K562 (cell line): ENCODE data around the gene BCCIP. TPM values are rescaled to one million over a fixed set of nuclear protein-coding genes. Genes with fewer than 3 reads are reported as not detected.

ENCODE experiments used
- ATAC-seq: fragments of 200-7000 bp; cut with Tn5 transposase; 3 replicates; pipeline ENCODE4 v1.9.1; 2020; ENCODE audit warnings: moderate library complexity
- Bru-seq: library from RNA; stranded (reverse); fragments of 400-500 nt; gene quantifications from one replicate; lab custom pipeline; 2021; lab: Mats Ljungman, UMichigan
- BruChase-seq, 2 experiments: library from RNA; stranded (reverse); fragments of 400-500 nt; gene quantifications; one replicate each; lab custom pipeline; 2021; lab: Mats Ljungman, UMichigan
- BruUV-seq: library from RNA; stranded (reverse); fragments of 400-500 nt; replicated peaks from 2 replicates; lab custom pipeline; 2021; lab: Mats Ljungman, UMichigan
- CTCF ChIA-PET: fragments of 300-600 bp; formaldehyde crosslinking; extraction: SDS; loops from one replicate; lab custom pipeline; 2021; ENCODE audit warnings: low intra/inter-chr PET ratio; lab: Yijun Ruan, JAX
- POLR2A ChIA-PET: fragments of 300-600, 350-650 bp; sonication (Branson Sonifier 250); formaldehyde crosslinking; extraction: SDS; loops from one replicate; lab custom pipeline; 2021; ENCODE audit warnings: antibody characterized with exemption, inconsistent platforms; lab: Yijun Ruan, JAX
- DNase-seq, 4 experiments: peaks; one replicate each; pipeline versions ENCODE4 v3.0.0 to v3.0.0-alpha.2; 2011 to 2018; ENCODE audit warnings: low spot score in 3 of 4, mixed read lengths in 3 of 4; ENCODE audit errors: extremely low read depth in 1 of 4
- FAIRE-seq: peaks from 2 replicates; lab custom pipeline; 2011; peaks lifted over from hg19 to GRCh38; lab: Jason Lieb, UNC
- H2AFZ ChIP-seq: 2 replicates; pipeline ENCODE4 v1.6.0; 2011; ENCODE audit warnings: low read depth, low read length, control low read depth, inconsistent platforms
- H3K27ac ChIP-seq: fragments of 200-600 bp; 3 replicates; pipeline ENCODE4 v1.8.0; 2011; ENCODE audit warnings: low read depth, mild to moderate bottlenecking, control low read depth, inconsistent platforms, low read length, moderate library complexity, mixed read lengths; ENCODE audit errors: extremely low read depth
- H3K27me3 ChIP-seq, 2 experiments: fragments of 300-600 bp in 1 of 2; 2 replicates in 1 of 2; 3 replicates in 1 of 2; pipeline versions ENCODE4 v1.6.0 to v1.8.0; 2011; ENCODE audit warnings: inconsistent platforms in 2 of 2, low read length in 2 of 2, mild to moderate bottlenecking in 1 of 2, mixed read lengths in 1 of 2, moderate library complexity in 1 of 2; ENCODE audit not compliant: control insufficient read depth in 2 of 2, insufficient read depth in 2 of 2
- H3K36me3 ChIP-seq: fragments of 300-600 bp; 3 replicates; pipeline ENCODE4 v1.8.0; 2011; ENCODE audit warnings: mild to moderate bottlenecking, low read length, inconsistent platforms; ENCODE audit not compliant: control insufficient read depth, insufficient read depth
- H3K4me1 ChIP-seq, 2 experiments: fragments of 200-600 bp in 1 of 2; replicated peaks in 1 of 2; 2 replicates in 1 of 2; 3 replicates in 1 of 2; pipeline versions ENCODE4 v1.5.1 to v1.8.0; 2011; ENCODE audit warnings: inconsistent platforms in 2 of 2, low read length in 2 of 2, mild to moderate bottlenecking in 1 of 2, mixed read lengths in 1 of 2, moderate library complexity in 1 of 2; ENCODE audit not compliant: control insufficient read depth in 2 of 2, insufficient read depth in 2 of 2
- H3K4me2 ChIP-seq: 2 replicates; pipeline ENCODE4 v1.6.1; 2011; ENCODE audit warnings: low read length, control low read depth, inconsistent platforms, mixed read lengths; ENCODE audit not compliant: insufficient read depth
- H3K4me3 ChIP-seq: fragments of 200-600 bp; sonication (generic), shearing (Covaris generic); 2 replicates; pipeline ENCODE4 v1.5.1; 2016; ENCODE audit warnings: control low read depth, inconsistent platforms
- H3K79me2 ChIP-seq: fragments of 200-600 bp; 3 replicates; pipeline ENCODE4 v1.8.0; 2011; ENCODE audit warnings: low read length, inconsistent platforms; ENCODE audit not compliant: control insufficient read depth, insufficient read depth
- H3K9ac ChIP-seq, 2 experiments: 2 replicates each; pipeline versions ENCODE4 v1.6.0 to v1.6.1; 2011; ENCODE audit warnings: low read depth in 2 of 2, low read length in 2 of 2, control low read depth in 1 of 2, inconsistent platforms in 1 of 2, mild to moderate bottlenecking in 1 of 2, mixed read lengths in 1 of 2; ENCODE audit not compliant: insufficient read depth in 1 of 2
- H3K9me1 ChIP-seq: one replicate; pipeline ENCODE4 v1.6.0; 2011; ENCODE audit warnings: inconsistent platforms, mild to moderate bottlenecking, low read length, moderate library complexity; ENCODE audit not compliant: control insufficient read depth, insufficient read depth
- H3K9me3 ChIP-seq: replicated peaks from 2 replicates; pipeline ENCODE4 v1.5.1; 2011; ENCODE audit warnings: low read depth, low read length, inconsistent platforms; ENCODE audit not compliant: control insufficient read depth, insufficient read depth
- H4K20me1 ChIP-seq: replicated peaks from 2 replicates; pipeline ENCODE4 v1.6.1; 2011; ENCODE audit warnings: low read length, inconsistent platforms, mixed read lengths; ENCODE audit not compliant: control insufficient read depth, insufficient read depth
- CREBBP ChIP-seq: IDR thresholded peaks from one replicate; pipeline ENCODE4 v1.6.1; 2012; ENCODE audit warnings: low read depth, mild to moderate bottlenecking, control low read depth, inconsistent platforms, low read length
- HMG20B ChIP-seq: fragments of 250-450 bp; sonication (Bioruptor Pico); IDR thresholded peaks from 2 replicates; pipeline ENCODE4 v1.5.0; 2021; ENCODE audit warnings: mild to moderate bottlenecking
- MNT ChIP-seq, 2 experiments: fragments of 450-650 bp; conservative IDR thresholded peaks; 2 replicates each; pipeline ENCODE4 v1.6.1; 2017; ENCODE audit warnings: mild to moderate bottlenecking in 2 of 2, moderate library complexity in 2 of 2
- NFE2L1 ChIP-seq: fragments of 450-650 bp; IDR thresholded peaks from 2 replicates; pipeline ENCODE4 v1.6.1; 2016; ENCODE audit warnings: missing genetic modification characterization, low read depth, mild to moderate bottlenecking, missing compliant biosample characterization, moderate library complexity, borderline replicate concordance
- RCOR1 ChIP-seq, 2 experiments: IDR thresholded peaks; 2 replicates each; pipeline ENCODE4 v1.6.1; 2012; ENCODE audit warnings: low read depth in 2 of 2, low read length in 2 of 2, borderline replicate concordance in 1 of 2, improper control_type of control experiment in 1 of 2
- TEAD1 ChIP-seq, 2 experiments: fragments of 450-650 bp in 1 of 2; sonication (generic) in 1 of 2; formaldehyde crosslinking; IDR thresholded peaks; 2 replicates each; pipeline versions ENCODE4 v1.4.0 to v1.8.0; 2020 to 2022; ENCODE audit warnings: mild to moderate bottlenecking in 2 of 2, missing genetic modification reagents in 1 of 2
- YY1 ChIP-seq, 3 experiments: IDR thresholded peaks; 2 replicates each; pipeline ENCODE4 v1.6.1; 2011; ENCODE audit warnings: low read length in 2 of 3, mild to moderate bottlenecking in 2 of 3, moderate library complexity in 2 of 3, borderline replicate concordance in 1 of 3, control low read depth in 1 of 3, low read depth in 1 of 3; ENCODE audit not compliant: insufficient read depth in 3 of 3, insufficient replicate concordance in 2 of 3, control insufficient read depth in 1 of 3, insufficient read length in 1 of 3; ENCODE audit errors: extremely low read depth in 1 of 3
- ZNF316 ChIP-seq: fragments of 450-650 bp; IDR thresholded peaks from 2 replicates; pipeline ENCODE4 v1.6.1; 2016
- ZNF551 ChIP-seq: fragments of 250-450 bp; sonication (Bioruptor Pico); IDR thresholded peaks from 2 replicates; pipeline ENCODE4 v1.5.0; 2021; ENCODE audit warnings: mild to moderate bottlenecking, moderate library complexity
- ZNF57 ChIP-seq: fragments of 450-650 bp; formaldehyde crosslinking; IDR thresholded peaks from 2 replicates; pipeline ENCODE4 v1.4.0; 2020; ENCODE audit warnings: mild to moderate bottlenecking, moderate library complexity
- WGBS: fragments of 100-300 bp; shearing (Covaris generic); methylation state at CpG from one replicate; pipeline ENCODE4 v1.1.6; 2016; ENCODE audit warnings: low coverage, mixed read lengths; ENCODE audit not compliant: insufficient coverage; ENCODE audit errors: missing lambda C conversion rate; 5-methylcytosine and 5-hydroxymethylcytosine counted together
- in situ Hi-C: fragments of 300-500 bp; cut with MboI; formaldehyde crosslinking; loops from 4 replicates; pipeline ENCODE4 v1.15.0; 2018; ENCODE audit warnings: inconsistent platforms, mixed read lengths
- intact Hi-C: fragments of 100-400 bp; cut with micrococcal nuclease; formaldehyde crosslinking; loops from 2 replicates; pipeline ENCODE4 v1.14.2; 2022
- long read RNA-seq, 3 experiments: library from polyadenylated mRNA in 2 of 3; library from RNA in 1 of 3; unstranded in 2 of 3; stranded (forward) in 1 of 3; transcript quantifications; one replicate each; pipeline ENCODE4 v2.0.0, GENCODE V29; 2019 to 2022
- polyA minus RNA-seq, 3 experiments: library from RNA; depleted of rRNA, polyadenylated mRNA; stranded (reverse); fragments of >200 nt; gene quantifications; 2 replicates each; pipeline ENCODE4 v1.2.3, GENCODE V29; 2011
- polyA plus RNA-seq, 8 experiments: library from polyadenylated mRNA; depleted of rRNA in 4 of 8; stranded (reverse) in 5 of 8; unstranded in 3 of 8; fragments of >200 nt; fragmentation: Nextera tagmentation in 2 of 8; fragmentation: Illumina TruSeq in 1 of 8; extraction: Ambion mirVana in 2 of 8; extraction: Trizol in 1 of 8; gene quantifications; 2 replicates each; pipeline versions ENCODE4 v1.2.1 to v1.2.3, GENCODE V29; 2011 to 2014; ENCODE audit warnings: inconsistent platforms in 1 of 8, missing spikeins in 1 of 8
- total RNA-seq, 7 experiments: library from RNA; depleted of rRNA in 6 of 7; stranded (reverse); fragments of >200 nt in 6 of 7; fragmentation: Illumina TruSeq in 2 of 7; extraction: Trizol in 2 of 7; gene quantifications; 2 replicates each; pipeline versions ENCODE4 v1.2.1 to v1.2.3, GENCODE V29; 2011 to 2021; ENCODE audit warnings: low replicate concordance in 1 of 7

The BCCIP gene
- total RNA-seq (2011; cell fraction: chromatin; rRNA removed; ENCODE audit: low replicate concordance) = 25.5 and 70.4 TPM in 2 replicates
- total RNA-seq (2011; cell fraction: nucleolus; rRNA removed) = 19.0 and 19.3 TPM in 2 replicates
- 39.4 and 41.1 TPM in 2 replicates for total RNA-seq (2011; cell fraction: nucleoplasm; rRNA removed)
- 95.1 and 113 TPM in 2 replicates for total RNA-seq (2014; rRNA removed)
- total RNA-seq (2014; rRNA removed; fragmentation: Illumina TruSeq; extraction: Trizol) = 163 and 182 TPM in 2 replicates
- total RNA-seq (2015; rRNA removed; fragmentation: Illumina TruSeq; extraction: Trizol) = 126 and 145 TPM in 2 replicates
- 118 TPM in 2 replicates for total RNA-seq (2021)
- polyA plus RNA-seq (2011; rRNA removed) = 84.5 and 134 TPM in 2 replicates
- polyA plus RNA-seq (2011; cell fraction: cytosol; rRNA removed) = 15.5 and 31.5 TPM in 2 replicates
- polyA plus RNA-seq (2011; cell fraction: nucleus; rRNA removed) = 21.5 and 29.9 TPM in 2 replicates
- 47.4 and 103 TPM in 2 replicates for polyA plus RNA-seq (2012)
- polyA plus RNA-seq (2014; fragmentation: Illumina TruSeq; extraction: Trizol) = 151 and 183 TPM in 2 replicates
- 100 to 1,000 TPM; 169 to 204 TPM for polyA plus RNA-seq (2014; fragmentation: Nextera tagmentation; extraction: Ambion mirVana)
- 146 and 176 TPM in 2 replicates for polyA plus RNA-seq (2014; rRNA removed)
- polyA minus RNA-seq (2011; rRNA and poly(A)+ RNA removed) = 76.7 and 84.5 TPM in 2 replicates
- polyA minus RNA-seq (2011; cell fraction: cytosol; rRNA and poly(A)+ RNA removed) = 21.6 and 32.6 TPM in 2 replicates
- polyA minus RNA-seq (2011; cell fraction: nucleus; rRNA and poly(A)+ RNA removed) = 28.8 and 53.0 TPM in 2 replicates
- Bru-seq, nascent RNA = percentile 87 among the genes with signal in this experiment
- BruChase-seq, experiment 1, labeled RNA remaining after a 2-hour chase = percentile 86 among the genes with signal in this experiment
- BruChase-seq, experiment 2, labeled RNA remaining after a 6-hour chase = percentile 85 among the genes with signal in this experiment
- long read RNA-seq, experiment 1, transcript BCCIP-202 (7 exons, 2,337 nt) = major isoform, 224 of 620 reads
- long read RNA-seq, experiment 1, transcript BCCIP-203 (8 exons, 1,433 nt) = minor isoform, 122 of 620 reads
- long read RNA-seq, experiment 1, transcript BCCIP-201 (7 exons, 1,236 nt) = minor isoform, 169 of 620 reads
- long read RNA-seq, experiment 1, partial matches to known transcripts = 63 of 620 reads
- long read RNA-seq, experiment 1, other reads (novel, unspliced or antisense) = 42 of 620 reads
- long read RNA-seq, experiment 2, transcript BCCIP-203 (8 exons, 1,433 nt) = minor isoform, 26 of 178 reads
- long read RNA-seq, experiment 2, transcript BCCIP-202 (7 exons, 2,337 nt) = minor isoform, 13 of 178 reads
- long read RNA-seq, experiment 2, transcript BCCIP-201 (7 exons, 1,236 nt) = major isoform, 85 of 178 reads
- long read RNA-seq, experiment 2, partial matches to known transcripts = 19 of 178 reads
- long read RNA-seq, experiment 2, other reads (novel, unspliced or antisense) = 35 of 178 reads
- long read RNA-seq, experiment 3, transcript BCCIP-202 (7 exons, 2,337 nt) = minor isoform, 49 of 195 reads
- long read RNA-seq, experiment 3, transcript BCCIP-201 (7 exons, 1,236 nt) = major isoform, 75 of 195 reads
- long read RNA-seq, experiment 3, transcript BCCIP-203 (8 exons, 1,433 nt) = minor isoform, 46 of 195 reads
- long read RNA-seq, experiment 3, partial matches to known transcripts = 13 of 195 reads
- long read RNA-seq, experiment 3, other reads (novel, unspliced or antisense) = 12 of 195 reads

- peak within 1 kb of the TSS; percentile 72 for H3K4me2 ChIP-seq
- ChIA-PET POLR2A (interaction anchor here (0.5 kb wide), 1 partner anchor 32 kb away, joined by 3 read pairs; no protein-coding TSS in a partner anchor), CTCF (no interaction called here)
- ATAC-seq = peak; percentile 73
- no peaks in the 10 kb centered on the region for H3K9me1 ChIP-seq
- no peaks in the 10 kb centered on the region for H3K9me3 ChIP-seq
- WGBS = 2% methylated on average over 24 of the region's 74 CpGs
- H2AFZ ChIP-seq = peak within 1 kb of the TSS; percentile 99
- intact Hi-C loops = no loop called here
- peak within 1 kb of the TSS; percentile 95 to 98 for H3K9ac ChIP-seq
- peaks cover 41% of the 10 kb centered on the region for H3K36me3 ChIP-seq
- in situ Hi-C loops = no loop called here
- H3K79me2 ChIP-seq = peaks cover 80% of the 10 kb centered on the region
- peak; percentile 86 to 92 (median 90) for DNase-seq
- no peak for FAIRE-seq
- H3K4me3 ChIP-seq = peak within 1 kb of the TSS; percentile 84
- peaks cover 11 to 33% of the 10 kb centered on the region in 2 experiments; a peak in 4 of 5 replicates for H3K4me1 ChIP-seq
- H3K27ac ChIP-seq = peak within 1 kb of the TSS; percentile 100
- no TSS peak for BruUV-seq
- no peaks in the 10 kb centered on the region for H3K27me3 ChIP-seq
- H4K20me1 ChIP-seq = no peaks in the 10 kb centered on the region
- TF ChIP-seq CREBBP (no peak), ZNF316 (no peak), ZNF551 (CRISPR knock-in tag) (no peak), HMG20B (CRISPR knock-in tag) (no peak), YY1 (IDR thresholded peaks at IDR 0.05; ENCODE audit: borderline replicate concordance in 1 of 3, control insufficient read depth in 1 of 3, extremely low read depth in 1 of 3, insufficient read depth in 3 of 3, insufficient read length in 1 of 3, insufficient replicate concordance in 2 of 3, low read depth in 1 of 3, low read length in 2 of 3) (peak; percentile 76 to 93 (median 90)), NFE2L1 (no peak), TEAD1 (CRISPR knock-in tag; IDR thresholded peaks at IDR 0.05) (peak in 1 of 2 experiments; percentile 67; a peak in 2 of 4 replicates), MNT (conservative IDR thresholded peaks at IDR 0.05) (peak; percentile 84 to 86), ZNF57 (no peak), RCOR1 (IDR thresholded peaks at IDR 0.05; ENCODE audit: borderline replicate concordance in 1 of 2, low read depth in 2 of 2, low read length in 2 of 2) (no peak)
Observed at GRCh38 chr10:125822878-125823662, at the start of gene BCCIP, which contains the start of gene UROS. BCCIP (plus strand) TSS chr10:125823546; CDS start chr10:125823558, 12 bp downstream. UROS (minus strand) TSS chr10:125823258; CDS start chr10:125816499, 6,759 bp downstream.
